Measurements from ENCODE around the gene DCST2. TPM values are rescaled to one million over a fixed set of nuclear protein-coding genes. Genes with fewer than 3 reads are reported as not detected.

The DCST2 gene
- polyA plus RNA-seq, 3 donors from 2014 or later: not detected

DNA sequence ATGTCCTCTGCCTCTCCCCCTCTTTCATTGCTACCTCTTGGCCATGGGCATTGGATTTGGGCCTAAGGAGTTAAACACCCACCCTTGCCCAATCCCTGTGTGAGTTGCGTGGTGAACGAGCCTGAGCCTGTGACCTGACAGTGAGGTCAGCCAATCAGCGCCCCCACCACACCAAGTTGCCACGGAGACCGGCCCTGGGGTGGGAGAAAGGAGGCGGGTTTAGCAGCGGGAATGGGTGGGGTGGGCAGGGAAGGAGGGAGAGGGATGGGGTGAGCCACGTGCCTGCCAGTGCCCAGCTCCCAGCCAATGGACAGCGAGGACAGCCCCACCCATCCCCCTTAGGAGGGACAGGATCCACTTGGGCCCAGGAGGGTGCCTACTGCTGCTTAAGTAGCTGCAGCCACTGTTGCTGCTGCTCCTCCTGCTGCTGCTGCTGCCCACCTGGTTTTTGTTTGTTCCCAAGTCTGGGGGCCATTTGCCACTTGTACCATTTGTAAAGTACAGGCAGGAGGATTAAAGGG, 21.5 kb downstream of the DCST2 start:
- Mint-ChIP-seq H3K4me1 (peaks cover 56 to 57% of the 10 kb centered on the region in 2 donors), H3K36me3 (peaks cover 0 to 4% (median 0%) of the 10 kb centered on the region in 3 donors), H3K27me3 (ENCODE audit: low read depth in 3 of 3) (peaks cover 0 to 4% (median 0%) of the 10 kb centered on the region in 3 donors), H3K9me3 (peaks cover 0 to 1% (median 0%) of the 10 kb centered on the region in 6 donors), H3K27ac (peak overlapping the region in 5 of 6 donors; percentile 35 to 86 (median 45)), H3K4me3 (peak overlapping the region in 2 of 5 donors; percentile 12 to 29)
- DNase-seq: no peak

- H3K4me3 Mint-ChIP-seq: peak overlapping the region in 2 of 5 donors; percentile 29 to 36
- H3K9me3 Mint-ChIP-seq: peaks cover 0 to 1% (median 0%) of the 10 kb centered on the region in 6 donors
- H3K27me3 Mint-ChIP-seq (ENCODE audit: low read depth in 3 of 3): peaks cover 0 to 4% (median 0%) of the 10 kb centered on the region in 3 donors
- H3K27ac Mint-ChIP-seq: peak overlapping the region in 2 of 6 donors; percentile 26 to 32
- H3K36me3 Mint-ChIP-seq: peaks cover 0 to 4% (median 0%) of the 10 kb centered on the region in 3 donors
- peaks cover 60 to 63% of the 10 kb centered on the region in 2 donors for H3K4me1 Mint-ChIP-seq
- no peak for DNase-seq
These were observed 22.1 kb downstream of the DCST2 start for GRCh38 chr1:155011437-155012025.

- H3K36me3 Mint-ChIP-seq: peaks cover 0 to 3% (median 0%) of the 10 kb centered on the region in 3 donors
- no peak for DNase-seq
- H3K27me3 Mint-ChIP-seq (ENCODE audit: low read depth in 3 of 3): peaks cover 0 to 1% (median 0%) of the 10 kb centered on the region in 3 donors
- peak overlapping the region in 3 of 5 donors; percentile 3 to 36 (median 18) for H3K4me3 Mint-ChIP-seq
- peaks cover 0 to 1% (median 0%) of the 10 kb centered on the region in 6 donors for H3K9me3 Mint-ChIP-seq
- peaks cover 60 to 66% of the 10 kb centered on the region in 2 donors for H3K4me1 Mint-ChIP-seq
- H3K27ac Mint-ChIP-seq: peak overlapping the region in 3 of 6 donors; percentile 26 to 51 (median 32)
These were observed 22.6 kb downstream of the DCST2 start for GRCh38 chr1:155011004-155011416.

DNA sequence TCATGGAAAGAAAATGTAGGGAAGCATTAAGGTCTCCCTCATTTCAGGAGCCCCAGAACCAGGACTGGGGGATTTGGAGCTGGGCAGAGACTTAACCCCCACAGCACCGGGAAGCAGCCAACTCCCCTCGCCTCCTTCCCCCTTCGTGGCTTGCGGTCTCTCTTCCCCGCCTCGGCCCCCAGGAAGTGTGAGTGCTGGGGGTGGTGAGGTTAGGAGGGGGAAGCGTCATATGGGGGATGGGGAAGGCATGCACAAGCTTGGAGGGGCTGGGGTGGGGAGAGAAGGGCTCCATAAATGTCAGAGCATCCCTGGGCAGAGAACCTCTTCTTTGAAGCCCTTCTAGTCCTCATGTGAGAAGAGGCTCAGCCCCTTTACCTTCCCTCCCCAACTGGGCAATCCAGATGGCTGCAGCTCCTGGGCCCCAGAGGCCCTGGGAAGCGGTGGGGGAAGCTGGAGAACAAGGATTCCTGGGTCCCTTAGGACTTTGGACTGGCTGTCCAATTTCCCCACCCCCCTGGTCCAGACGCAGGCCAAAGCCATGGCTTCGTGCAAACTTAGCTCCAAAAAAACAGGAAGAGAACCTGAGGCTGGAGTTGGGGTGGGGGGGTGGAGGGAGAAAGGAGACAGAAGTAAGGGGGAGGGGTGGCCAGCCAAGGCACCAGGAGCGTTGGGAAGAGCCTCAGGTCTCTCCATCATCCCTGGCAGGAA, 23.2 kb downstream of the DCST2 start:
- no peaks in the 10 kb centered on the region for H3K36me3 Mint-ChIP-seq
- H3K9me3 Mint-ChIP-seq: peaks cover 0 to 1% (median 0%) of the 10 kb centered on the region in 6 donors
- H3K27me3 Mint-ChIP-seq (ENCODE audit: low read depth in 3 of 3): peaks cover 0 to 1% (median 0%) of the 10 kb centered on the region in 3 donors
- peaks cover 64 to 67% of the 10 kb centered on the region in 2 donors for H3K4me1 Mint-ChIP-seq
- peak overlapping the region in 4 of 6 donors; percentile 16 to 93 (median 72) for H3K27ac Mint-ChIP-seq
- DNase-seq: no peak
- H3K4me3 Mint-ChIP-seq: peak overlapping the region; percentile 43 to 53 (median 51)

DNA sequence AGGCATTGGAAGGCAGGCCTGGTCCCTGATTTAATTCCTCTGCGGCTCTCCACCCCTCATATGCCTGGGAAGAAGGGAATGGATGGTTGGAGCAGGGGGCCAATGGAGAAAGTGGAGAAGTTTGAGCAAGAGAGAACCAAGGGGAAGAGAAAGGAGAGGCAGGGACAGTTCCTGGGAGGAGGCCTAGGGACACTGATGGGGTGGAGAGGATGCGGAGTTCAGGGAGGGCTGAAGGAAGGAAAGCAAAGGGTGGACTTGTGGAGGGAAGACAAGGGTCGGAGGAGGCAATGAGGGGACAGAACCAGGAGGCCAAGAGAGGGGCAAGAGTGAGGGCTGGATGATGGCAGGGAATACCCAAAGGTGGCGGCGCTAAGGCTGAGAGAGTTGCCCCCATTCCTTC, 23.8 kb downstream of the DCST2 start:
- H3K4me1 Mint-ChIP-seq: peaks cover 68 to 70% of the 10 kb centered on the region in 2 donors
- peak overlapping the region in 5 of 6 donors; percentile 13 to 93 (median 60) for H3K27ac Mint-ChIP-seq
- DNase-seq: no peak
- peak overlapping the region; percentile 43 to 52 (median 50) for H3K4me3 Mint-ChIP-seq
- H3K27me3 Mint-ChIP-seq (ENCODE audit: low read depth in 3 of 3): peaks cover 0 to 1% (median 0%) of the 10 kb centered on the region in 3 donors
- no peaks in the 10 kb centered on the region for H3K36me3 Mint-ChIP-seq
- H3K9me3 Mint-ChIP-seq: peaks cover 0 to 1% (median 0%) of the 10 kb centered on the region in 6 donors

DNA sequence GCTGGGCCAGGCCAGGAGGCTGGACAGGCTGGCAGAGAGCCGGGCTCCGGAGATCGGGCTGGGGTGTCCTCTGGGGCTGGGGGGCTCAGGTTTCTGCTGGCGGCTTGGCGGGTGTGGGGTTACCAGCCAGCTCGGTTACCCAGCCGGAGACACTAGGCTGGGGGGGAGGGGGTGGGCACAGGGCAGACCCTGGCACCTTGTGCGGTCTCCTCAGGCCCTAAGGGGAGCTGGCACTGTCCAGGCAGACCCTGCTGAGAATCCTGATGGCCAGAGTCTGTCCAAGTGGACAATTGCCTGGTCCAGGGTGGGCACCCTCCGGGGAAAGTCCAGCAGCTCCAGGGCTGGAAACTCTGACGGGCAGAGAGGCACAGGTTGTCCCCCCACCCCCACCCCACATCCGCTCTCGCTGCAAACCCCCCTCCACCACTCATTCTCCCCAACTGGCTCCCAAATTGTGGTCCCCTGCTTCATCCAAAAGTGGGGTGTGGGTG, 24.3 kb downstream of the DCST2 start:
- H3K27me3 Mint-ChIP-seq (ENCODE audit: low read depth in 3 of 3): peaks cover 0 to 1% (median 1%) of the 10 kb centered on the region in 3 donors
- DNase-seq: no peak
- H3K4me1 Mint-ChIP-seq: peaks cover 72 to 74% of the 10 kb centered on the region in 2 donors
- peak overlapping the region in 2 of 5 donors; percentile 35 to 51 for H3K4me3 Mint-ChIP-seq
- H3K9me3 Mint-ChIP-seq: peaks cover 0 to 1% (median 0%) of the 10 kb centered on the region in 6 donors
- H3K27ac Mint-ChIP-seq: peak overlapping the region in 3 of 6 donors; percentile 16 to 93 (median 60)
- no peaks in the 10 kb centered on the region for H3K36me3 Mint-ChIP-seq

DNA sequence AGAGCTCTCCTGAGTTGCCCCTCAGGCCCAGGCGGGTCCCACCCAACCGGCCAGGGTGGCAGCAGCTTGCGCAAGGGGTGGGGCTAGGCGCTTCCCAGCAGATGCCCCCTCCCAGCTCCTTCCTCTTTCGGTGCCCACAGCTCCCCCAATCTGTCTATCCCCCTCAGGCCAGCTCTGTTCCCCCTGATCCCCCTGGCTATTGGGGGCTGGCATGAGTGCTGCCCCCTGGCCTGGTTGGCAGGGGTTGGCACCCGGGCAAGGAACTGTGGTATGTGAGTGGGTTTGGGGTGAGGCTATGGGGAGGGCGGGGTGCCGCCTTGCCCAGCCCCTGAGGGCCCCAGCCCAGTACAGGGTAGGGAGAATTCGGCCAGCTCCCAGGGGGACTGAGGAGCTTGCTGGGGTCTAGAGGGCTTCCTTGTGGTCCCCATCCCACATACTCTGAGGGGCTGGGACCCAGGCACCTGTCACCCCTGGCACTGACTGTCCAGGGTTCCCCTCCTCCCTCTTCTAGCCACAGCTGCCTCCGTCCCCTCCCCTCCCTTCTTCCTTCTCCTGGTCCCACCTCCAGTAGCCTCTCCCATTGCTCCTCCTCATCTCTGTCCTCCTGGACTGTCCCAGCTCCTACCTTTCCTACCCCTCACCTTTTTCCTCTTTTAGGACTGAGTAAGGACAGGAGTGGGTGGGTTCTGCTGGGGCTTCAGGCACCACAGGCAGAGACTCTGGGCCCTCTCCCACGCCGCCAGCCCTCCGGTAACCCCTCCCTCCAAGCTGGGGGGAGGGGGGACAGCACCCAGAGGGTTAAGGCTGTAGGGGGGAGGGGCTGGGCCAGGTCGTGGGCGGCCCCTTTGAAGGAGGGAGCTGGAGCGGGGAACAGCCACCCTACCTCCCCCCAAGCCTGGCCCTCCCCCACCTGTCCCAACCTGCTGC, 25.3 kb downstream of the DCST2 start:
- Mint-ChIP-seq H3K4me3 (no peak overlapping the region), H3K36me3 (no peaks in the 10 kb centered on the region), H3K27me3 (ENCODE audit: low read depth in 3 of 3) (peaks cover 0 to 2% (median 1%) of the 10 kb centered on the region in 3 donors), H3K9me3 (peaks cover 0 to 1% (median 0%) of the 10 kb centered on the region in 6 donors), H3K4me1 (peaks cover 70 to 74% of the 10 kb centered on the region in 2 donors), H3K27ac (peak overlapping the region in 1 of 6 donors; percentile 38)
- DNase-seq: no peak

GRCh38 chr1:155007251-155007828, 26.2 kb downstream of the DCST2 start:
- peaks cover 0 to 2% (median 1%) of the 10 kb centered on the region in 3 donors for H3K27me3 Mint-ChIP-seq (ENCODE audit: low read depth in 3 of 3)
- peaks cover 0 to 1% (median 0%) of the 10 kb centered on the region in 6 donors for H3K9me3 Mint-ChIP-seq
- H3K27ac Mint-ChIP-seq: no peak overlapping the region
- no peak for DNase-seq
- H3K4me3 Mint-ChIP-seq: no peak overlapping the region
- H3K36me3 Mint-ChIP-seq: no peaks in the 10 kb centered on the region
- peaks cover 62 to 65% of the 10 kb centered on the region in 2 donors for H3K4me1 Mint-ChIP-seq

DNA sequence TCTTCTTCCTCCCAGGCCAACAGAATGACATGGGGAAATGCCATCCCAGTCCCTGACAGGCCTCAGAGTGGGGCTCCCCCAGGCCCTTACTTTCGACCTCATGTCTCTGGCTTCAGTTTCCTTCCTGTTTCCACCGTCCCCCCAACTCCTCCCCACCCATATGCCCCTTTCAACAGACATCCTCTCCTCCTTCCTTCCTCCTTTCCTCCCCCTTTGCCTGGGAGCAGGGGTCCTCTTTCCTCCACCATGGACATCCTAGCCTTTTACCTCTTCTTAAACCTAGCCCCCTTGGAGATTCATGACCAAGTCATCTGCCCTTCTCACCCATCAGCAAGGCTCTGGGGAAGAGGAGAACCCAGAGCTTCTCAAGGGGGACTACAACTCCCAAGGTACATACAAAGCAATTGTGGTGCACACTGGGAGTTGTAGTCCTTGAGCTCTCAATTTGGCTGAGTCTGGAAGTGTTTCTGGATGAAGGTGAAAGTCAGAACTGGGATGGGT, 26.9 kb downstream of the DCST2 start:
- H3K4me3 Mint-ChIP-seq: peak overlapping the region in 4 of 5 donors; percentile 7 to 63 (median 27)
- peaks cover 0 to 1% (median 0%) of the 10 kb centered on the region in 6 donors for H3K9me3 Mint-ChIP-seq
- peaks cover 58 to 60% of the 10 kb centered on the region in 2 donors for H3K4me1 Mint-ChIP-seq
- H3K27ac Mint-ChIP-seq: peak overlapping the region; percentile 61 to 91 (median 80)
- no peaks in the 10 kb centered on the region for H3K36me3 Mint-ChIP-seq
- no peak for DNase-seq
- H3K27me3 Mint-ChIP-seq (ENCODE audit: low read depth in 3 of 3): peaks cover 0 to 3% (median 2%) of the 10 kb centered on the region in 3 donors

- no peak for DNase-seq
- Mint-ChIP-seq H3K9me3 (peaks cover 0 to 1% (median 0%) of the 10 kb centered on the region in 6 donors), H3K27ac (peak overlapping the region; percentile 61 to 91 (median 82)), H3K4me1 (peaks cover 52 to 54% of the 10 kb centered on the region in 2 donors), H3K36me3 (no peaks in the 10 kb centered on the region), H3K4me3 (peak overlapping the region; percentile 27 to 62 (median 58)), H3K27me3 (ENCODE audit: low read depth in 3 of 3) (peaks cover 0 to 5% (median 2%) of the 10 kb centered on the region in 3 donors)
These were observed 28.2 kb downstream of the DCST2 start for GRCh38 chr1:155005076-155006011.

DNA sequence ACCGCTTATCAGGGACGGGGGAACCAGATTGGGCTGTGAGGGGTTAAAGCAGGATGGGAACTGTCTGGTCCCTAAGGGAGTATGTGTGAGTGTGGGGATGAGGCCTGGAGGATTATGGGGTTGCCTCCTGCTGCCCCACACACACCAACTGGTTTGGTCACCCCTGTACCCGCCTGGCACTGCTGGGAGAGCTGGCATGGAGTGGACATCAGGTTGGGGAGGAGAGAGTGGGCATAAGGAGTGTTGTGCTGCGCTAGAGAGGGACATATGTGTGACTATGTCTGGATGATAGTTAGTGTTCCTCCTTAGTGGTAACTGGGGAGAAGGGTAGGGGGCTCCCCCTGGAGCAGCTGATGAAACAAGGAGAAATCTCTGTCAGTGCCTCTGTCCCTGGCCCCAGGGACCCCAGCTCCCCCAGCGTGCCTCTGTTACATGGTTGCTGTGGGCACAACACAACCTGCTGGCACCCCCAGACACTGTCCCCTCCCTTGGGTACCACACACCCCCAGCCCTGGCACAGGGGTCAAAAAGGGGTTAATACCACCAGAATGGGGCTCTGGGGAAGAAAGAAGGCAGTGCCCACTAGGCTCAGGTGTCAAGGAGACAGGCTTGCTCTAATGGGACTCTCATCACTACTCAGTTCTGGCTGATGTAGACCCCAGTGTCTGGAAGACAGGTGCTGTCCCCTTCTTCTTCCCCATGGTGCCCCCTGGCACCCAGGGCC, 29.1 kb downstream of the DCST2 start:
- peak overlapping the region; percentile 79 to 98 (median 95) for H3K4me3 Mint-ChIP-seq
- peaks cover 0 to 1% (median 0%) of the 10 kb centered on the region in 6 donors for H3K9me3 Mint-ChIP-seq
- peaks cover 51 to 54% of the 10 kb centered on the region in 2 donors for H3K4me1 Mint-ChIP-seq
- H3K36me3 Mint-ChIP-seq: no peaks in the 10 kb centered on the region
- H3K27me3 Mint-ChIP-seq (ENCODE audit: low read depth in 3 of 3): peaks cover 2 to 8% (median 2%) of the 10 kb centered on the region in 3 donors
- peak overlapping the region; percentile 87 to 92 (median 88) for H3K27ac Mint-ChIP-seq
- DNase-seq: no peak
